HG03469 (cell line): ENCODE measurements around the gene USP33.
"Not testable (repeated sequence)": the region's sequence is repeated elsewhere in the genome, so short reads cannot be mapped to it uniquely, and the experiment has no call there.

ENCODE experiments used
- ATAC-seq: cut with Tn5 transposase; IDR thresholded peaks from one replicate; pipeline ENCODE4 v1.9.1; 2021; ENCODE audit warnings: mild to moderate bottlenecking, moderate library complexity, moderate number of reproducible peaks; ENCODE audit not compliant: unreplicated experiment

USP33 gene

GRCh38 chr1:77741316-77741715, 18.3 kb downstream of the USP33 start:
- no peak for ATAC-seq

DNA sequence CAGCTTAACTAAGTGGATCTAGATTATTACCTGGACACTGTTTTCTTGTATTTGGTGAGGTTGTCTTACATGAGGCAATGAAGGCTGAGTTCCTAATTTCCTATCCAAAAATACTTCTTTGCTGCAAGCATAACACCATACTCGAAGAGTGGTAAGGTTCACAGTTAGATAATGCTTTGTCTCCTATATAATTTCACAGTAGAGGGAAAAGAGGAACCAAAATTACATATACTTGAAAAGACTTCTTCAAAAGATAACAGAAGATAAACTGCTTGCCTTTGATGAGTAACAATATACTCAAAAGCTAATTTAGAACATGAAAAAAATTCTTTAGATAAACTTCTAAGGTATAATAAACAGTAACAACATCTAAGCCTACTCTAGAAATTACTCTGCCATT, 20.4 kb downstream of the USP33 start:
- no peak for ATAC-seq

DNA sequence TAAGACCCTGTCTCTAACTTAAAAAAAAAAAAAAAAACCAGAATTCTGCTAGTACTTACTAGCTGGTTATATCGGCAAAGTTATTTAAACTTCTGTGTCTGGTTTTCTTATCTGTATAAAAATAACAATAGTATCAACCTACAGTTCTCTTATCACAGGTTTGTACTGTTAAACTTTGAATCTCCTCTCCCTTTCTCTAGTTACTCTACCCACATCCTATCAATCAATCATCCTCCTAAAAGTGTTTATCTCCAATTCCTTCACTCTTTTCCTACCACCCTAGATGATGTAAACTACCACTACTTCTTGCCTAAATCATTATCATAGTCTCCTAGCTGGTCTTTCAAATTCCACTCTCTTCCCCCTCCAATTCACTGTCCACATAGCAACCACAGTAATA, 27.6 kb downstream of the USP33 start:
- no peak for ATAC-seq

DNA sequence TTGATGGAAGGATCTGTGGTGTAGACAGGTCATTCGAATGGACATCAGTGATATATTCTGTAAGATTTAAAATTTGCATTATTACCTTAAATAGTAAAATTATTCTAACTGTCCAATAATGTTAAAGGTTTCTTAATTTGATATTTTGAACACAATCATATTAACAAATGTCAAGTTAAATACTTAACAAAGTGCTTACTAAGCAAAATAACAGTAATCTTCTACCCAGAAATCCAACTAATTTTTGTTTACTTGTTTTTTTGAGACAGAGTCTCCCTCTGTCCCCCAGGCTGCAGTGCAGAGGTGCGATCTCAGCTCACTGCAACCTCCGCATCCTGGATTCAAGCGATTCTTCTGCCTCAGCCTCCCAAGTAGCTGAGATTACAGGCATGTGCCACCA, 33.9 kb downstream of the USP33 start:
- ATAC-seq: no peak

DNA sequence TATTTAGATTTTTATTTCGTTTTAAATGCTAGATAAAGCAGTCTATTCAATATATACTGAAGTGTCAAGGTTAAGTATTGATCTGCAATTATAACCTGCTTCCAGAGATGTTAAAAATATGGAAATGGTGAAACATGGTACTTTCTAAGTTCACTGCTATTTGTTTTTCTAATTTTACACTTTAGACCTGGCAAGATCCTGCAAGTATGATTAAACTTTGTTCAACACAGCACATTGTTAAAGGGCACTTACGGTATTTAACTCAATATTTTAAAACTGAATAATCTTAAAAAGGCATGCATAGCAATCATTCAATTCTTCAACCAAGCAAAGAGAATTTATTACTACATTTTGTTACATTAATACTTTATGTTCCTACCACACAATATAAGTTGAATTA, 41.5 kb downstream of the USP33 start:
- ATAC-seq: no peak

- no peak for ATAC-seq
Measured at GRCh38 chr1:77716065-77716464, 43.6 kb downstream of the USP33 start.

DNA sequence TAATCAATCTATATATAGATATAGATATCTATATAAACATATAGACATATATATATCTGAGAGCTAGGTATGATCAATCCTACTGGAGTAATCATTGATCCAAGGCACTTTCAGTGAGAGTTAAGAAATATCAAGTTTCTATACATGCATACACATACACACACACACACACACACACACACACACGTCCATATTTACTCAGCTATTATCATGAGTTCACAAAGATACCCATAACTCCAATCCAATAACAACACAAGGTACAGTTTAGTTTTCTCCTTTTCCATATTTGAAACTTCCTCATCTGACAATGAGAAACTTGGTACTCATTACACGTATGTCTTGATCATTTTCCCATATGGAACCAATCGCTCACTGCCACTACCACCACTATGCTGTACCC, 49.9 kb downstream of the USP33 start:
- ATAC-seq: no peak

GRCh38 chr1:77706321-77706720, 53.3 kb downstream of the USP33 start:
- no peak for ATAC-seq

DNA sequence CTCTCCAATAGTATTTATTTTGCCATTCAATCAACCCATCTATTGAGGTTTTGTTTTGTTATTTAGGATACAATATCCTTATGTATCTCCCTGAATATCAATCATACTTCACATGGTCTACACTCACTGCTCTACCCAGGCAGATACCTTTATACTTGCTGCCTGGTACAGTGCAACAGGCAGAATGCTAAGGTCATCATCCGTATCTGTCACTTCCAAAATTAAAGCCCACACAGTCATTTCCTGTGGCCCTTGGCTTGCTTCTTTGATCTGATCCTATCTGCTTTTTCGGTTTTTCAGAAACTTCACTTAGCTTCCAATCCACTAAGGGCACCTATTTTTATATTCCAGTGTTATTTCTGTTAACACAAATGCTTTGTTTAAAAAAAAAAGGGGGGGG, 54.9 kb downstream of the USP33 start:
- ATAC-seq: no peak

GRCh38 chr1:77699673-77700072, 60.0 kb downstream of the USP33 start:
- ATAC-seq: not testable (repeated sequence)

GRCh38 chr1:77697441-77697840, 62.2 kb downstream of the USP33 start:
- no peak for ATAC-seq

- peak; percentile 41 for ATAC-seq
Measured at GRCh38 chr1:77688939-77689338, 70.7 kb downstream of the USP33 start.

GRCh38 chr1:77687519-77687906, 72.1 kb downstream of the USP33 start:
- ATAC-seq: no peak

- ATAC-seq: no peak
Measured at GRCh38 chr1:77686796-77687518, 72.7 kb downstream of the USP33 start.

- peak; percentile 61 for ATAC-seq
Measured at GRCh38 chr1:77683160-77684148, 76.2 kb downstream of the USP33 start.

DNA sequence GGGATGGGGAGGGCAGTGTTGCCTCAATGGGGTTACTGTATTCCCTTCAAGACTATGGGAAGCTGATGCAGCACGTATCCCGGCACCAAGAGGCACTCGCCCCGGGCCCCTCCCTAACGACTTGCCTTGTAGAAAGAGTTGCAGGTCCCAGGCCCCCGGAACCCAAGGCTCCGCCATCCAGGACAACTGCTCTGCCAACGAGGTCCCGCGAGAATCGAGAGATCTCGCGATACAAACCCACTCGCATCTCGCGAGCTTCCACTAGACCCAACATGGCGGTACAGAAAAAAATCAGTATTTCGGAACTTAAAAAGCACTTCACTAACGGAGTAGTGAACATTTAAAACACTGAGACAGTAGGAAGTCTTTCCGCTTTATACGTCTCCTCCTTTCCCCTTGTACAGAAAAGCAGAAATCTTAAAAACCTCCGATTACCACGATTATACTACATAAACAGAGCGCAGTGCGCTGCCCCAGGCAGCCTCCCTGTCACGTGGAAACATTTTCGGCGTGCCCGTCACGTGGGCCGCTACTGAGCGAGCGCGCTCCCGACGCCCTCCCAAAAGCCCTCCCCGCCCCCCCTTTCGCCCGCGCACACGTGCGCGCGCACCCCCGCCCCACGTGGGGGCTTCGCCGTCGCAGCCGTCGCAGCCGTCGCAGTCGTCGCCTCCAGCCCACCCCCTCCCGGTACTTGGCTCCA, 77.0 kb downstream of the USP33 start, which contains the start of gene ZZZ3:
Gene ZZZ3, minus strand, starts transcription at position 199 of the 700 bp plus-strand sequence. CDS start 49,304 bp downstream, outside the sequence.
- ATAC-seq: peak; percentile 65

DNA sequence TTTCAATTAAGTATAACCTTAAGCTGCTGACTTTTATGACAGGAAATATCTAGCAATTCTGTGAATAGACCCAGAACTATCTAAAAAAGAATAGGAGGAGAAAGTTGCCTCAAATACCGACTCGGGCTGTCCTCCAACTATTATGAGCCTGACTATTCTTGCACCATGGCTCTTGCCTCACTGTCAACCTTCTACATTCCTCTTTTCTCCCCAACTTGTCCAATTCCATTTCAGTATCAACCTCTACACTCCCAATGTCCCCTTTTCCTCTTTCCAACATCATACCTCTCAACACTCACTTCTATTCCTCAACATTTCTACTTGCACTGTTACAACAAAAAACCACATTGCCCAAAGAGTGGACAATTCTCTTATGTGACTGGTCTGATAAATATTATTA, 79.5 kb downstream of the USP33 start:
- ATAC-seq: no peak

DNA sequence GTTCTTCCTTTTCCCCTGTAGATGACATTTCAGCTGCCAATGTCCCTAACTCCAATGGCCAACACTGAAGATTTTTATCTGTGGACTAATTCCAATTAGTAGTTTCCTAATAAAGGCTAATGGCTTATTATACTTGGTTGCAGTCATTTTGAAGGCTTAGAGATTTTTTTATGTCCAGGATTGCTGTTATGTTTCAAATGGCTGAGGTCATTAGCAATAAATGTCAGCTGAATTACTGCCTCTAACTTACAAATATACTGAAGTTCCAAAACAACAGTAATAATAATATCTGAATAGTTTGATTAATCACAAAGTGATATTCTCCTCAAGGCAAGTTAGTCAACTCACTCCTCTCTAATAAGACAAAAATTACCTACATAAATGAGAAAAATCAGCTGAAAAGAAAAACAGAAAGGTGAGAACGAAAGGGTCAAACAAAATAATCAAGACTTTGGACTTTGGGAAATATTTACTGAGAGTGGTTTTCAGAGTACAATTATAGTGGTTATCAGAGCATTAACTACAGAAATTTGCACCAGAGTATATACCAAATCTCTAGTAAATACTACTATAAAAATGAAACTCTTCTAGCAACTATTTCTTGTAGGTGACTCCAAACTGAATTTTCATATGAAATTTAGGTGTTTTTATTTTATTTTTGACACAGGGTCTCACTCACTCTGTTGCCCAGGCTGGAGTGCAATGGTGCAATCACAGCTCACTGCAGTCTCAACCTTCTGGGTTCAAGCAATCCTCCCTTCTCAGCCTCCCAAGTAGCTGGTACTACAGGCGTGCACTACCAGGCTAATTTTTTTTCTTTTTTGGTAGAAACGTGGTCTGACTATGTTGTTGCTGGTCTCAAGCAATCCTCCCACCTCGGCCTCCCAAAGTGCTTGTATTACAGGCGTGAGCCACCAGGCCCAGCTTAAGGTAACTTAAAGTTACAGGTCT, 80.7 kb downstream of the USP33 start:
- no peak for ATAC-seq

DNA sequence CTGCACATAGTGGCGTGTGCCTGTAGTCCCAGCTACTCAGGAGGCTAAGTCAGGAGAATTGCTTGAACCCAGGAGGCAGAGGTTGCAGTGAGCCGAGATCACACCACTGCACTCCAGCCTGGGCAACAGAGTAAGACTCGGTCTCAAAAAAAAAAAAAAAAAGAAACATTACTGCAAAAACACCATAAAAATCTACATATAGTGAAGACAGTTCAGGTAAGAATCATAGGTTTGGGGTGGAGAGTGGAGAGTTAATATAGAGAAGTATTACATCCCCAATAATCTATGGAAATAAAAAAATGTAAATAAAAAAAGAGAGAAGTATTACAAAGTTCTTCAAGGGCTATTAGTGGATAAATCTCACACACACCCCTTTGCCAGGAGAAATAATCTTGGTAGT, 84.8 kb downstream of the USP33 start:
- ATAC-seq: not testable (repeated sequence)

GRCh38 chr1:77673716-77674355, 85.8 kb downstream of the USP33 start:
- ATAC-seq: no peak
